Measurements from ENCODE around the gene RAB5B.
A peak's percentile ranks its signal among the peaks of the same experiment; 100 is the strongest.

RAB5B gene

DNA sequence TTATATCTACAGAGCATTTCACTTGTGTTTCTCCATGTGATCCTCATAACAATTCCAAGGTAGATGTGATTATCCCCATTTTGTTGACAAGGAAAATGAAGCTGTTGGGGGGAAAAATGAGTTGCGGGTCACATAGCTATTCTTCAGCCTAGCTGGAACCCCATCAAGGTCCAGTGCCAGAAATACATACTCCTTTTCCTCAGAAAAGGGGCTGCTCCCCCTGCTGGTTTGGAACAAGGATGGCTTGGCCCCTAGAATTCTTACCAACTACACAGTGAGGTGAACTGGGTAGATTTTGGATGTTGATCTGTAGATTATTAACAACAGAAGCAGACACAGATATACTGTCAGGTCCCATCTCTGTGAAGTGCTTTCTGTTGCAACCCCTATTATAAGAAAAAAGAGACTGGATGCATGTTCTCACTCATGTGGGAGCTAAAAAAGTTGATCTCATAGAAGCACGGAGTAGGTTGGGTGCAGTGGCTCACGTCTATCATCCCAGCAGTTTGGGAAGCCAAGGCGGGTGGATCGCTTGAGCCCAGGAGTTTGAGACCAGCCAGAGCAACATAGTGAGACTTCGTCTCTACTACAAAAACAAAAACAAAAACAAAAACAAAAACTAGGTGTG, 55.9 kb downstream of the RAB5B start:
- H3K4me1 ChIP-seq: peaks cover 10% of the 10 kb centered on the region
- no peaks in the 10 kb centered on the region for H3K9me3 ChIP-seq (ENCODE audit: control insufficient read depth, low read length)
- H3K27me3 ChIP-seq (ENCODE audit: control insufficient read depth, insufficient read depth, low read length): no peaks in the 10 kb centered on the region
- peak overlapping the region; percentile 33 for H3K4me3 ChIP-seq (ENCODE audit: low read depth, low read length)
- peak overlapping the region; percentile 34 for H3K4me2 ChIP-seq (ENCODE audit: low read length)
- no peak overlapping the region for H2AFZ ChIP-seq
- H3K79me2 ChIP-seq: peaks cover 5% of the 10 kb centered on the region
- no peak overlapping the region for H3K9ac ChIP-seq
- no peaks in the 10 kb centered on the region for H3K36me3 ChIP-seq (ENCODE audit: control insufficient read depth, insufficient read depth, low read length)
- peak overlapping the region; percentile 54 for H3K27ac ChIP-seq
- peak; percentile 82 for TF ChIP-seq CTCF (IDR thresholded peaks at IDR 0.05)

DNA sequence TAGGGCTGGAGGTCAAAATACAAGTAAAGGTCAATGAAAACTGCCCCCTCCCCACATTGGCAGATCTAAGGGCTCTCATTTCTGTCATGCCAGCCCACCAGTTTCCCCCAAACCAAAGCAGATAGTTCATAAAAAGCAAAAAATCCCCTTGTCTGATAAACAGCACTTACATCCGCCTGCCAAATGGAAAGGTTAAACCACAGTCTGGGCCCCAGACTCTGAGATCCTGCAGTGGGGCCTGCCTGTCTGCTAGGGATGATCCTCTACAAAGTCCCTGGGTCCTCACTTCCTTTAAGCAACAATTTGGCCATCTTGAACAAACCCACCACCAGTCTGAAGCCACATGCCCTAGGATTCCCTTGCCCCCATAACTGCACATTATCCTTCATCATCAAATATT, 58.1 kb downstream of the RAB5B start:
- H3K4me1 ChIP-seq: peaks cover 10% of the 10 kb centered on the region
- no peak overlapping the region for H3K27ac ChIP-seq
- no peak overlapping the region for H2AFZ ChIP-seq
- no peak overlapping the region for H3K4me2 ChIP-seq (ENCODE audit: low read length)
- no peak overlapping the region for H3K9ac ChIP-seq
- no peak overlapping the region for H3K4me3 ChIP-seq (ENCODE audit: low read depth, low read length)
- H3K36me3 ChIP-seq (ENCODE audit: control insufficient read depth, insufficient read depth, low read length): no peaks in the 10 kb centered on the region
- H3K27me3 ChIP-seq (ENCODE audit: control insufficient read depth, insufficient read depth, low read length): no peaks in the 10 kb centered on the region
- H3K9me3 ChIP-seq (ENCODE audit: control insufficient read depth, low read length): no peaks in the 10 kb centered on the region
- no peak for TF ChIP-seq CTCF (IDR thresholded peaks at IDR 0.05)
- no peaks in the 10 kb centered on the region for H3K79me2 ChIP-seq

DNA sequence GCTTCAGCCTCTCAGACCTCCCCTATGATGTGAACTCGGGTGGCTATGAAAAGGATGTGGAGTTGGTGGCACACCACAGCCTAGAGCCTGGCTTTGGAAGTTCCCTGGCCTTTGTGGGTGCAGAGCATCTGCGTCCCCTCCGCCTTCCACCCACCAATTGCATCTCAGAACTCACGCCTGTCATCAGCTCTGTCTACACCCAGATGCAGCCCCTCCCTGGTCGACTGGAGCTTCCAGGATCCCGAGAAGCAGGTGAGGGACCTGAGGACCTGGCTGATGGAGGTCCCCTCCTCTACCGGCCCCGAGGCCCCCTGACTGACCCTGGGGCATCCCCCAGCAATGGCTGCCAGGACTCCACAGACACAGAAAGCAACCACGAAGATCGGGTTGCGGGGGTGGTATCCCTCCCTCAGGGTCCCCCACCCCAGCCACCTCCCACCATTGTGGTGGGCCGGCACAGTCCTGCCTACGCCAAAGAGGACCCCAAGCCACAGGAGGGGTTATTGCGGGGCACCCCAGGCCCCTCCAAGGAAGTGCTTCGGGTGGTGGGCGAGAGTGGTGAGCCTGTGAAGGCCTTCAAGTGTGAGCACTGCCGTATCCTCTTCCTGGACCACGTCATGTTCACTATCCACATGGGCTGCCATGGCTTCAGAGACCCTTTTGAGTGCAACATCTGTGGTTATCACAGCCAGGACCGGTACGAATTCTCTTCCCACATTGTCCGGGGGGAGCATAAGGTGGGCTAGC, 60.9 kb downstream of the RAB5B start:
- H2AFZ ChIP-seq: no peak overlapping the region
- no peaks in the 10 kb centered on the region for H3K27me3 ChIP-seq (ENCODE audit: control insufficient read depth, insufficient read depth, low read length)
- no peak overlapping the region for H3K4me3 ChIP-seq (ENCODE audit: low read depth, low read length)
- H3K36me3 ChIP-seq (ENCODE audit: control insufficient read depth, insufficient read depth, low read length): no peaks in the 10 kb centered on the region
- no peak overlapping the region for H3K9ac ChIP-seq
- no peaks in the 10 kb centered on the region for H3K9me3 ChIP-seq (ENCODE audit: control insufficient read depth, low read length)
- no peak overlapping the region for H3K4me2 ChIP-seq (ENCODE audit: low read length)
- H3K27ac ChIP-seq: no peak overlapping the region
- no peak for TF ChIP-seq CTCF (IDR thresholded peaks at IDR 0.05)
- no peaks in the 10 kb centered on the region for H3K79me2 ChIP-seq
- H3K4me1 ChIP-seq: no peaks in the 10 kb centered on the region

DNA sequence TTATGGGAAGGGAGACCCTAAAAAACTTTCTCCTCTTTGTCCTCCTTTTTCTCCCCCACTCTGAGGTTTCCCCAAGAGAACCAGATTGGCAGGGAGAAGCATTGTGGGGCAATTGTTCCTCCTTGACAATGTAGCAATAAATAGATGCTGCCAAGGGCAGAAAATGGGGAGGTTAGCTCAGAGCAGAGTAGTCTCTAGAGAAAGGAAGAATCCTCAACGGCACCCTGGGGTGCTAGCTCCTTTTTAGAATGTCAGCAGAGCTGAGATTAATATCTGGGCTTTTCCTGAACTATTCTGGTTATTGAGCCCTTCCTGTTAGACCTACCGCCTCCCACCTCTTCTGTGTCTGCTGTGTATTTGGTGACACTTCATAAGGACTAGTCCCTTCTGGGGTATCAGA, 63.3 kb downstream of the RAB5B start:
- no peaks in the 10 kb centered on the region for H3K36me3 ChIP-seq (ENCODE audit: control insufficient read depth, insufficient read depth, low read length)
- H3K9me3 ChIP-seq (ENCODE audit: control insufficient read depth, low read length): no peaks in the 10 kb centered on the region
- no peak overlapping the region for H3K27ac ChIP-seq
- peaks cover 4% of the 10 kb centered on the region for H3K79me2 ChIP-seq
- H3K4me3 ChIP-seq (ENCODE audit: low read depth, low read length): no peak overlapping the region
- no peak overlapping the region for H3K4me2 ChIP-seq (ENCODE audit: low read length)
- H3K4me1 ChIP-seq: no peaks in the 10 kb centered on the region
- H2AFZ ChIP-seq: no peak overlapping the region
- H3K9ac ChIP-seq: no peak overlapping the region
- no peaks in the 10 kb centered on the region for H3K27me3 ChIP-seq (ENCODE audit: control insufficient read depth, insufficient read depth, low read length)
- no peak for TF ChIP-seq CTCF (IDR thresholded peaks at IDR 0.05)

All from parathyroid adenoma (tissue), 2 donors.